DOHH2 (cell line): ENCODE results near the gene CEACAM19.

ENCODE experiments used
- EZH2phosphoT487 ChIP-seq: fragments of 200-600 bp; sonication (generic); IDR thresholded peaks from 2 replicates; pipeline ENCODE4 v1.6.1; 2017; ENCODE audit warnings: borderline replicate concordance, mild to moderate bottlenecking, antibody characterized with exemption, low read length, moderate library complexity, mixed read lengths
- TF ChIP-seq, protein P1 (sequence below): fragments of 200-600 bp; sonication (generic); IDR thresholded peaks from one replicate; pipeline ENCODE4 v1.5.1; 2014; ENCODE audit warnings: antibody characterized with exemption, mild to moderate bottlenecking, low read depth, low read length; ENCODE audit not compliant: poor library complexity, severe bottlenecking

DNA sequence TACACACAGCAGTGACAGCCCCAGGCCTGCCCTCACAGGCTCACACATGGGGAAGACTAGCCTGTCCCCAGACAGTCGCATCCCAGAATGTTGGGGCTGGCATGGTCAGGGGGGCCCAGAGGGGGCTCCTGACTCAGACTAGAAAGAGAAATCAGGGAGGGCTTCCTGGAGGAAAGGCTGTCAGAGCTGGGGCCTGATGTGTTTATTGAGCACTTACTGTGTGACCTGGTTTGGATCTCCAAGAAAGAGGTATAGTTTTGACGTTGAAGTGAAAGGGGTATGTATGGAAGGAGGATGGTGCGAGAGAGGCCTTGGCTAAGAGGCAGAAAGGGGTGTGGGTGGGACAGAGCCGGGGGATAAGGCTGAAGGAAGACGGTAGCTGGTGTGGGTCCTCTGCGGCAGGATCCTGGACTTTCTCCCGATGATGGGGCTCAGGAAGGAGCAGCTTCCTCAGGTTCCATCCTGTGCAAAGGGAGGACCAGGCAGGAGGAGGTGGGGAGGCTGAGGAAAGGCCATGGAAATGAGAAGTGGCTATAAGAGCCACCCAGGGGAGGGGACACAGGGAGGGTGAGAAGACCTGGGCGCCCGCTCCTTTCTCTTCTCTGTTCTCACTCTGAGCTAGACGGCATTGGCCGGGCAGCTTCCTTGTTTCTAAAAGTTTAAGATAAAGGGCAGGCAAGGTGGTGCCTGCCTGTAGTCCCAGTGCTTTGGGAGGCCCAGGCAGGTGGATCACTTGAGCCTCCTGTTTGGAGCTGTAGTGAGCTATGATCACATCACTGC is 61.1 kb downstream of the CEACAM19 start:
- TF ChIP-seq, protein P1, sequence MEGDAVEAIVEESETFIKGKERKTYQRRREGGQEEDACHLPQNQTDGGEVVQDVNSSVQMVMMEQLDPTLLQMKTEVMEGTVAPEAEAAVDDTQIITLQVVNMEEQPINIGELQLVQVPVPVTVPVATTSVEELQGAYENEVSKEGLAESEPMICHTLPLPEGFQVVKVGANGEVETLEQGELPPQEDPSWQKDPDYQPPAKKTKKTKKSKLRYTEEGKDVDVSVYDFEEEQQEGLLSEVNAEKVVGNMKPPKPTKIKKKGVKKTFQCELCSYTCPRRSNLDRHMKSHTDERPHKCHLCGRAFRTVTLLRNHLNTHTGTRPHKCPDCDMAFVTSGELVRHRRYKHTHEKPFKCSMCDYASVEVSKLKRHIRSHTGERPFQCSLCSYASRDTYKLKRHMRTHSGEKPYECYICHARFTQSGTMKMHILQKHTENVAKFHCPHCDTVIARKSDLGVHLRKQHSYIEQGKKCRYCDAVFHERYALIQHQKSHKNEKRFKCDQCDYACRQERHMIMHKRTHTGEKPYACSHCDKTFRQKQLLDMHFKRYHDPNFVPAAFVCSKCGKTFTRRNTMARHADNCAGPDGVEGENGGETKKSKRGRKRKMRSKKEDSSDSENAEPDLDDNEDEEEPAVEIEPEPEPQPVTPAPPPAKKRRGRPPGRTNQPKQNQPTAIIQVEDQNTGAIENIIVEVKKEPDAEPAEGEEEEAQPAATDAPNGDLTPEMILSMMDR: no peak
- TF ChIP-seq EZH2phosphoT487: no peak
